GM12878 (cell line): ENCODE data around the gene ITPR2. TPM values are rescaled to one million over a fixed set of nuclear protein-coding genes. Genes with fewer than 3 reads are reported as not detected.

Experiments
- ATAC-seq: fragments of 200-7000 bp; cut with Tn5 transposase; 3 replicates; pipeline ENCODE4 v1.9.1; 2020; ENCODE audit warnings: mild to moderate bottlenecking, moderate library complexity
- BruUV-seq: library from RNA; stranded (reverse); fragments of 400-500 nt; replicated peaks from 2 replicates; lab custom pipeline; 2021; lab: Mats Ljungman, UMichigan
- CTCF ChIA-PET: fragments of 300-600 bp; sonication (Branson Sonifier 250); formaldehyde crosslinking; extraction: SDS; loops from one replicate; lab custom pipeline; 2021; ENCODE audit warnings: inconsistent platforms; lab: Yijun Ruan, JAX
- POLR2A ChIA-PET: fragments of 350-600 bp; formaldehyde crosslinking; extraction: SDS; loops from one replicate; lab custom pipeline; 2021; ENCODE audit warnings: inconsistent platforms; lab: Charles Lee
- RAD21 ChIA-PET: fragments of 300-600 bp; sonication (Branson Sonifier 250); formaldehyde crosslinking; loops from one replicate; lab custom pipeline; 2023; ENCODE audit warnings: antibody characterized with exemption; ENCODE audit not compliant: unreplicated experiment; lab: Charles Lee
- SMC1A ChIA-PET: fragments of 300-600 bp; sonication (Branson Sonifier 250); formaldehyde crosslinking; loops from one replicate; lab custom pipeline; 2023; ENCODE audit not compliant: unreplicated experiment, uncharacterized antibody; lab: Charles Lee
- DNase-seq: peaks from one replicate; pipeline ENCODE4 v3.0.0-alpha.2; 2011; ENCODE audit warnings: low read depth, low spot score
- FAIRE-seq: peaks from 3 replicates; lab custom pipeline; 2011; peaks lifted over from hg19 to GRCh38; lab: Jason Lieb, UNC
- H2AFZ ChIP-seq: 2 replicates; pipeline ENCODE4 v1.6.0; 2011; ENCODE audit warnings: low read depth, low read length, control low read depth; ENCODE audit not compliant: control insufficient read depth
- H3K27ac ChIP-seq: 2 replicates; pipeline ENCODE4 v1.5.1; 2011; ENCODE audit warnings: control low read depth; ENCODE audit not compliant: control insufficient read depth, insufficient read depth
- H3K27me3 ChIP-seq, 2 experiments: replicated peaks in 1 of 2; 2 replicates each; pipeline versions ENCODE4 v1.6.0 to v1.6.1; 2011; ENCODE audit warnings: low read length in 1 of 2; ENCODE audit not compliant: control insufficient read depth in 2 of 2, insufficient read depth in 2 of 2
- H3K36me3 ChIP-seq, 2 experiments: 2 replicates each; pipeline ENCODE4 v1.5.1; 2011; ENCODE audit warnings: low read length in 1 of 2; ENCODE audit not compliant: control insufficient read depth in 2 of 2, insufficient read depth in 2 of 2
- H3K4me1 ChIP-seq: 2 replicates; pipeline ENCODE4 v1.6.1; 2011; ENCODE audit warnings: mild to moderate bottlenecking, low read length, moderate library complexity, mixed read lengths; ENCODE audit not compliant: control insufficient read depth, insufficient read depth
- H3K4me2 ChIP-seq: 2 replicates; pipeline ENCODE4 v1.6.0; 2011; ENCODE audit warnings: control low read depth; ENCODE audit not compliant: control insufficient read depth, insufficient read depth
- H3K4me3 ChIP-seq: fragments of 200-600 bp; sonication (generic); 2 replicates; pipeline ENCODE4 v1.5.1; 2016
- H3K79me2 ChIP-seq: 2 replicates; pipeline ENCODE4 v1.6.0; 2011; ENCODE audit warnings: low read length; ENCODE audit not compliant: control insufficient read depth, insufficient read depth
- H3K9ac ChIP-seq: 2 replicates; pipeline ENCODE4 v1.8.0; 2011; ENCODE audit warnings: low read length, control low read depth, mixed read lengths; ENCODE audit not compliant: control insufficient read depth, insufficient read depth
- H3K9me3 ChIP-seq: replicated peaks from 3 replicates; pipeline ENCODE4 v1.5.1; 2011; ENCODE audit warnings: mild to moderate bottlenecking, low read length; ENCODE audit not compliant: control insufficient read depth, insufficient read depth
- H4K20me1 ChIP-seq: 2 replicates; pipeline ENCODE4 v1.6.0; 2011; ENCODE audit not compliant: control insufficient read depth, insufficient read depth
- EP300 ChIP-seq, 2 experiments: fragments of 150-350 bp in 1 of 2; IDR thresholded peaks; 2 replicates each; pipeline ENCODE4 v1.6.1; 2011 to 2012; ENCODE audit warnings: low read depth in 2 of 2, low read length in 2 of 2, borderline replicate concordance in 1 of 2, improper control_type of control experiment in 1 of 2, inconsistent platforms in 1 of 2; ENCODE audit not compliant: control insufficient read depth in 1 of 2
- HDAC6 ChIP-seq: fragments of 200-600 bp; sonication (generic); IDR thresholded peaks from one replicate; pipeline ENCODE4 v1.8.0; 2017; ENCODE audit warnings: antibody characterized with exemption; ENCODE audit not compliant: unreplicated experiment
- KAT2A ChIP-seq: conservative IDR thresholded peaks from 2 replicates; pipeline ENCODE4 v1.6.1; 2011; ENCODE audit warnings: low read depth, low read length; ENCODE audit not compliant: control insufficient read depth
- PML ChIP-seq: IDR thresholded peaks from 2 replicates; pipeline ENCODE4 v1.6.1; 2012; ENCODE audit warnings: low read length, inconsistent platforms
- POLR2A ChIP-seq: IDR thresholded peaks from 2 replicates; pipeline ENCODE4 v1.6.1; 2011; ENCODE audit warnings: low read depth, mild to moderate bottlenecking, low read length
- SMARCA5 ChIP-seq: fragments of 450-650 bp; IDR thresholded peaks from 2 replicates; pipeline ENCODE4 v1.6.1; 2017; ENCODE audit warnings: mild to moderate bottlenecking
- ZBED1 ChIP-seq: IDR thresholded peaks from 2 replicates; pipeline ENCODE4 v1.6.1; 2016; ENCODE audit warnings: borderline replicate concordance
- WGBS: methylation state at CpG from one replicate; pipeline ENCODE4 v1.1.6; 2016; ENCODE audit warnings: low lambda C conversion rate; ENCODE audit not compliant: insufficient replicate concordance, insufficient coverage; ENCODE audit errors: missing lambda C conversion rate; 5-methylcytosine and 5-hydroxymethylcytosine counted together
- in situ Hi-C: fragments of 300-500 bp; cut with MboI; formaldehyde crosslinking; loops from 9 replicates; pipeline ENCODE4 v1.14.3; 2018; ENCODE audit warnings: mixed read lengths
- intact Hi-C: fragments of 100-400 bp; cut with micrococcal nuclease; formaldehyde crosslinking; loops from one replicate; pipeline ENCODE4 v1.14.2; 2022; ENCODE audit not compliant: unreplicated experiment
- polyA plus RNA-seq, 11 experiments: library from polyadenylated mRNA; depleted of rRNA in 4 of 11; unstranded in 6 of 11; stranded (reverse) in 5 of 11; fragments of >200 nt; fragmentation: Nextera tagmentation in 4 of 11; fragmentation: Illumina TruSeq in 1 of 11; extraction: Ambion mirVana in 4 of 11; extraction: Trizol in 1 of 11; gene quantifications; 1 replicate in 1 of 11; 2 replicates in 10 of 11; pipeline versions ENCODE4 v1.2.1 to v1.2.3, GENCODE V29; 2011 to 2016; ENCODE audit warnings: inconsistent platforms in 2 of 11, missing spikeins in 2 of 11, low read depth in 1 of 11
- total RNA-seq, 4 experiments: library from RNA; depleted of rRNA in 3 of 4; stranded (reverse); fragments of >200 nt in 3 of 4; fragmentation: Illumina TruSeq in 1 of 4; extraction: Trizol in 1 of 4; gene quantifications; 2 replicates each; pipeline versions ENCODE4 v1.2.1 to v1.2.3, GENCODE V29; 2013 to 2021

ITPR2 gene
- total and polyA plus RNA-seq, 10 of the 15 experiments (the other 5 are each of a cell fraction or from before 2014, with no cell fraction given) = 7.5 to 76.2 (median 47.1) TPM

GRCh38 chr12:26702741-26703140 is 130.3 kb downstream of the ITPR2 start:
- TF ChIP-seq KAT2A (no peak), SMARCA5 (no peak), PML (no peak), POLR2A (no peak), HDAC6 (no peak), ZBED1 (no peak), EP300 (IDR thresholded peaks at IDR 0.05; ENCODE audit: borderline replicate concordance in 1 of 2, control insufficient read depth in 1 of 2, low read depth in 2 of 2, low read length in 2 of 2) (no peak)
- TF ChIP-seq, all 136 proteins: peak for 0
- in situ Hi-C loops = no loop called here
- POLR2A ChIA-PET = interaction anchor here (1.3 to 1.6 kb wide), 2 partner anchors 8 to 28 kb away, joined by 3 to 4 read pairs; no protein-coding TSS in a partner anchor
- no peak for FAIRE-seq
- H3K27me3 ChIP-seq = no peaks in the 10 kb centered on the region
- ATAC-seq = no peak
- SMC1A ChIA-PET = interaction anchor here (0.6 to 2.2 kb wide), 6 partner anchors 8 to 308 kb away, joined by 3 to 6 read pairs (median 4); no protein-coding TSS in a partner anchor
- H3K4me3 ChIP-seq = no peak overlapping the region
- RAD21 ChIA-PET = interaction anchor here (0.7 to 3.0 kb wide), 4 partner anchors 13 to 51 kb away, joined by 3 to 11 read pairs (median 6); no protein-coding TSS in a partner anchor
- 96% methylated on average over 4 of the region's 4 CpGs for whole genome bisulfite sequencing
- H2AFZ ChIP-seq = no peak overlapping the region
- no peak for DNase-seq
- H3K36me3 ChIP-seq = peaks cover 2 to 20% of the 10 kb centered on the region in 2 experiments; a peak in 2 of 4 replicates
- no peak overlapping the region for H3K27ac ChIP-seq
- H3K9ac ChIP-seq = no peak overlapping the region
- CTCF ChIA-PET = interaction anchor here (1.3 to 2.9 kb wide), 9 partner anchors 8 to 143 kb away, joined by 3 to 24 read pairs (median 12); no protein-coding TSS in a partner anchor
- no TSS peak for BruUV-seq
- intact Hi-C loops = no loop called here
- H4K20me1 ChIP-seq = no peaks in the 10 kb centered on the region
- no peaks in the 10 kb centered on the region for H3K79me2 ChIP-seq
- H3K4me1 ChIP-seq = no peaks in the 10 kb centered on the region
- H3K9me3 ChIP-seq = no peaks in the 10 kb centered on the region
- H3K4me2 ChIP-seq = no peak overlapping the region
